HEK293 (cell line): ENCODE results near the gene IFFO2.

ENCODE experiments used
- CTCF ChIA-PET: fragments of 350-600 bp; formaldehyde crosslinking; extraction: SDS; loops from one replicate; lab custom pipeline; 2021; ENCODE audit warnings: antibody characterized with exemption; lab: Yijun Ruan, JAX
- POLR2A ChIA-PET: fragments of 300-600 bp; formaldehyde crosslinking; extraction: SDS; loops from one replicate; lab custom pipeline; 2020; ENCODE audit warnings: antibody characterized with exemption, inconsistent platforms; lab: Yijun Ruan, JAX
- H3K27ac ChIP-seq: fragments of 200-500 bp; sonication (Bioruptor generic); 2 replicates; pipeline ENCODE4 v1.5.1; 2014; ENCODE audit warnings: low read depth, low read length, control low read depth, inconsistent platforms; ENCODE audit errors: extremely low read depth
- H3K36me3 ChIP-seq, 2 experiments: fragments of 200-500 bp in 1 of 2; sonication (Bioruptor generic) in 1 of 2; 1 replicate in 1 of 2; 2 replicates in 1 of 2; pipeline ENCODE4 v1.5.1; 2014 to 2017; ENCODE audit warnings: inconsistent platforms in 2 of 2, low read length in 2 of 2; ENCODE audit not compliant: control insufficient read depth in 2 of 2, insufficient read depth in 1 of 2
- H3K4me1 ChIP-seq: fragments of 200-500 bp; sonication (Bioruptor generic); 2 replicates; pipeline ENCODE4 v1.5.1; 2014; ENCODE audit warnings: mild to moderate bottlenecking, low read length, inconsistent platforms; ENCODE audit not compliant: control insufficient read depth, insufficient read depth
- H3K4me3 ChIP-seq: 2 replicates; pipeline ENCODE4 v1.5.1; 2011; ENCODE audit warnings: low read depth, mild to moderate bottlenecking, control low read depth, low read length, moderate library complexity
- H3K9me3 ChIP-seq: fragments of 200-500 bp; sonication (Bioruptor generic); 2 replicates; pipeline ENCODE4 v1.5.1; 2014; ENCODE audit warnings: low read depth, low read length, inconsistent platforms; ENCODE audit not compliant: control insufficient read depth, insufficient read depth
- GLIS1 ChIP-seq: fragments of 450-650 bp; formaldehyde crosslinking; IDR thresholded peaks from 2 replicates; pipeline ENCODE4 v1.5.1; 2016; ENCODE audit warnings: missing biosample characterization, missing genetic modification characterization
- KLF1 ChIP-seq: fragments of 450-650 bp; formaldehyde crosslinking; IDR thresholded peaks from 2 replicates; pipeline ENCODE4 v1.5.1; 2016; ENCODE audit warnings: missing biosample characterization, missing genetic modification characterization
- KLF10 ChIP-seq: fragments of 450-650 bp; IDR thresholded peaks from 2 replicates; pipeline ENCODE4 v1.5.1; 2018; ENCODE audit warnings: missing biosample characterization, mild to moderate bottlenecking, missing genetic modification characterization
- SCRT1 ChIP-seq: fragments of 450-650 bp; formaldehyde crosslinking; IDR thresholded peaks from 2 replicates; pipeline ENCODE4 v1.5.1; 2016; ENCODE audit warnings: missing biosample characterization, missing genetic modification characterization, borderline replicate concordance
- ZBTB21 ChIP-seq: fragments of 450-650 bp; formaldehyde crosslinking; IDR thresholded peaks from 2 replicates; pipeline ENCODE4 v1.5.1; 2017; ENCODE audit warnings: missing biosample characterization, missing genetic modification characterization
- ZNF174 ChIP-seq: fragments of 450-650 bp; formaldehyde crosslinking; IDR thresholded peaks from 2 replicates; pipeline ENCODE4 v1.5.0; 2017; ENCODE audit warnings: missing biosample characterization, mild to moderate bottlenecking, missing genetic modification characterization
- ZNF184 ChIP-seq: fragments of 450-650 bp; IDR thresholded peaks from 2 replicates; pipeline ENCODE4 v1.5.1; 2018; ENCODE audit warnings: missing biosample characterization, mild to moderate bottlenecking, missing genetic modification characterization
- ZNF335 ChIP-seq: fragments of 450-650 bp; formaldehyde crosslinking; conservative IDR thresholded peaks from 2 replicates; pipeline ENCODE4 v1.5.1; 2016; ENCODE audit warnings: missing biosample characterization, missing genetic modification characterization
- ZNF354C ChIP-seq: fragments of 450-650 bp; formaldehyde crosslinking; IDR thresholded peaks from 2 replicates; pipeline ENCODE4 v1.5.1; 2016; ENCODE audit warnings: missing biosample characterization, missing genetic modification characterization, low read depth, borderline replicate concordance
- ZNF548 ChIP-seq: fragments of 450-650 bp; formaldehyde crosslinking; IDR thresholded peaks from 2 replicates; pipeline ENCODE4 v1.5.1; 2016; ENCODE audit warnings: missing biosample characterization, missing genetic modification characterization
- ZNF610 ChIP-seq: fragments of 450-650 bp; formaldehyde crosslinking; IDR thresholded peaks from 2 replicates; pipeline ENCODE4 v1.5.1; 2016; ENCODE audit warnings: missing biosample characterization, missing genetic modification characterization, borderline replicate concordance
- ZNF621 ChIP-seq: fragments of 450-650 bp; formaldehyde crosslinking; IDR thresholded peaks from 2 replicates; pipeline ENCODE4 v1.5.1; 2017; ENCODE audit warnings: missing biosample characterization, missing genetic modification characterization
- ZNF629 ChIP-seq: fragments of 450-650 bp; formaldehyde crosslinking; IDR thresholded peaks from 2 replicates; pipeline ENCODE4 v1.5.1; 2017; ENCODE audit warnings: missing biosample characterization, missing genetic modification characterization
- ZNF658 ChIP-seq: fragments of 450-650 bp; formaldehyde crosslinking; IDR thresholded peaks from 2 replicates; pipeline ENCODE4; 2016; ENCODE audit warnings: missing biosample characterization, missing genetic modification characterization
- ZNF792 ChIP-seq: fragments of 450-650 bp; formaldehyde crosslinking; IDR thresholded peaks from 2 replicates; pipeline ENCODE4 v1.5.1; 2016; ENCODE audit warnings: missing biosample characterization, missing genetic modification characterization
- ZNF837 ChIP-seq: fragments of 450-650 bp; formaldehyde crosslinking; IDR thresholded peaks from 2 replicates; pipeline ENCODE4 v1.5.1; 2016; ENCODE audit warnings: missing biosample characterization, missing genetic modification characterization
- TF ChIP-seq, protein P1 (sequence below): fragments of 450-650 bp; formaldehyde crosslinking; IDR thresholded peaks from 2 replicates; pipeline ENCODE4 v1.5.1; 2016; ENCODE audit warnings: missing biosample characterization, missing genetic modification characterization
- TF ChIP-seq, protein P2 (sequence below): fragments of 450-650 bp; formaldehyde crosslinking; IDR thresholded peaks from 2 replicates; pipeline ENCODE4 v1.5.1; 2017; ENCODE audit warnings: missing biosample characterization, missing genetic modification characterization
- TF ChIP-seq, protein P3 (sequence below): fragments of 450-650 bp; formaldehyde crosslinking; IDR thresholded peaks from 2 replicates; pipeline ENCODE4 v1.5.1; 2016; ENCODE audit warnings: missing biosample characterization, missing genetic modification characterization
- TF ChIP-seq, protein P4 (sequence below): fragments of 450-650 bp; formaldehyde crosslinking; IDR thresholded peaks from 2 replicates; pipeline ENCODE4 v1.5.1; 2016; ENCODE audit warnings: missing biosample characterization, missing genetic modification characterization
- TF ChIP-seq, protein P5 (sequence below): fragments of 450-650 bp; formaldehyde crosslinking; IDR thresholded peaks from 2 replicates; pipeline ENCODE4 v1.5.1; 2017; ENCODE audit warnings: missing biosample characterization, missing genetic modification characterization
- TF ChIP-seq, protein P6 (sequence below): fragments of 450-650 bp; formaldehyde crosslinking; IDR thresholded peaks from 2 replicates; pipeline ENCODE4 v1.5.1; 2016; ENCODE audit warnings: missing biosample characterization, missing genetic modification characterization

The IFFO2 gene

DNA sequence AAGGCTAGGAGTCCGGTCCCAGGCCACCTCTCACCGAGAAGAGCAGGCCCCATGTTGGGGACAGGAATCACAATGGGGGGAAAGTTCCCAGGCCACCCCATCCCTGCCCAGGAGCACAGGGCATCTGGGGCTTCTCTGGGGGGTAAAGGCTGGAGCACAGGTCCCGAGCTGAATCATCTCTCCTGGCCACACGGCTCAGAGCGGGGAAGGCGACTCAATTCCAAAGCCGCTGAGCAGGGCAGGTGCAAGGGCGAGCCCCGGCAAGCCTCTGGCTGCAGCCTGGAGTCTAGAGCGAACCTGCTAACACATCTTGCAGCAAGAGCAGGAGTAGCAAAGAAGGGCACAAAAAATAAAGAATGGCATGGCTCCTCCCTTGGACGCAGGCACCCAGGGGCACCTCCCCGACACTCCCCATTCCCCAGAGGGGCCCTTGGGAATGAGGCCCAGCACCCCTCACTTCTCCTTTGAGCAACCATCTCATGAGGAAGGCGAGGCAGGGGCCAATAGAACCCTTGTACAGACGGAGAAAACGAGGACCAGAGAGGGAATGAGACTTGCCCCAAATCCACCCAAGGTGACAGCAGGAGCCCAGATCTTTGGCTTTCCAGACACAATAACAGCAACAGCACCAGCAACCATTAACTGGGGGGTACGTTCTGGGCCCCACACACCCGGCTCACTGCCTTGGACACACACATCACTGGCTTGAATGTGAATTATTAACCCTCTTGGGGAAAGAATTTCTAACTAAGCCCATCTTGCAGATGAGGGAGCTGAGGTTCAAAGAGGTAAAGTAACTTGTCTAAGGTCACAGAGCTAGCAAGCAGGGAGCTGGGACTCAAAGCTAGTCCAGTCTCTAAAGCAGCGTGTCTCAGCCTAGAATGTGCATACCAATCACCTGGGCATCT, 33.4 kb downstream of the IFFO2 start:
- ChIA-PET POLR2A (interaction anchor here (1.2 to 1.5 kb wide), 4 partner anchors 9 to 33 kb away, joined by 4 to 6 read pairs (median 5); partner anchors contain the start of genes ALDH4A1 and IFFO2), CTCF (interaction anchor here (0.5 to 7.0 kb wide), 7 partner anchors 10 to 1084 kb away, joined by 3 to 68 read pairs (median 3); no protein-coding TSS in a partner anchor)
- TF ChIP-seq ZNF792 (tag by site-specific recombination) (no peak), ZNF184 (tag by site-specific recombination) (no peak), ZNF335 (tag by site-specific recombination) (peak; percentile 33; the same call in 1 of the 2 replicates)
- TF ChIP-seq, protein P1, sequence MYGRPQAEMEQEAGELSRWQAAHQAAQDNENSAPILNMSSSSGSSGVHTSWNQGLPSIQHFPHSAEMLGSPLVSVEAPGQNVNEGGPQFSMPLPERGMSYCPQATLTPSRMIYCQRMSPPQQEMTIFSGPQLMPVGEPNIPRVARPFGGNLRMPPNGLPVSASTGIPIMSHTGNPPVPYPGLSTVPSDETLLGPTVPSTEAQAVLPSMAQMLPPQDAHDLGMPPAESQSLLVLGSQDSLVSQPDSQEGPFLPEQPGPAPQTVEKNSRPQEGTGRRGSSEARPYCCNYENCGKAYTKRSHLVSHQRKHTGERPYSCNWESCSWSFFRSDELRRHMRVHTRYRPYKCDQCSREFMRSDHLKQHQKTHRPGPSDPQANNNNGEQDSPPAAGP (tag by site-specific recombination): 0 out of 2 replicates have a peak, but pooled peaks have one; percentile 9
- Histone ChIP-seq H3K27ac (peak overlapping the region; percentile 45; the same call in 1 of the 2 replicates), H3K9me3 (no peaks in the 10 kb centered on the region), H3K4me1 (peaks cover 9% of the 10 kb centered on the region), H3K4me3 (no peak overlapping the region), H3K36me3 (peaks cover 0 to 18% of the 10 kb centered on the region in 2 experiments; a peak in 1 of 3 replicates)

DNA sequence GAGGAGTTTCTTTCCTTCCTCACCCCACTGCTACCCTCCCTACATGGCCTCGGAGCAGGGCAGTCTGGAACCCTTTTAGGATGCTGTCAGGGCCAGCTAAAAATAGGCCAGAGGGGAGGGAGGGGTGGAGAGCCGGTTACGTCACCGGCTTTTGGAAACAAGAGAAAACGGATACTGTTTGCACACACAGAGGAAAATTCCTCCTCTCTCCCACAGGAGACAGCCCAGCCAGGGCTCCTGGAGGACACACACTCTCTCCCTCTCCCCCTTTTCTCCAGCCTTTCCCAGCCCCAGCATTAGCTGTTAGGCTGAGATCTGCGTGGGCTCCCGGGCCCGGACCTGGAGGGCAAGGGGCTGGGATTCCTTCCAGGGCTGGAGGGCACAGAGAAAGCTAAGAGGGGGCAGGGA, 34.2 kb downstream of the IFFO2 start:
- ChIA-PET POLR2A (interaction anchor here (0.5 to 1.5 kb wide), 5 partner anchors 20 to 644 kb away, joined by 3 to 6 read pairs (median 4); partner anchors contain the start of genes ALDH4A1 and IFFO2), CTCF (interaction anchor here (0.6 to 7.0 kb wide), 9 partner anchors 10 to 326 kb away, joined by 3 to 68 read pairs (median 3); no protein-coding TSS in a partner anchor)
- Histone ChIP-seq H3K4me1 (peaks cover 9% of the 10 kb centered on the region), H3K9me3 (no peaks in the 10 kb centered on the region), H3K36me3 (peaks cover 0 to 26% of the 10 kb centered on the region in 2 experiments; a peak in 1 of 3 replicates), H3K27ac (peak overlapping the region; percentile 45), H3K4me3 (no peak overlapping the region)
- no peak for TF ChIP-seq ZNF174 (tag by site-specific recombination)
- peak; percentile 59 for TF ChIP-seq ZBTB21 (tag by site-specific recombination)
- peak; percentile 87 for TF ChIP-seq ZNF629 (tag by site-specific recombination)
- peak; percentile 43; the same call in 1 of the 2 replicates for TF ChIP-seq KLF1 (tag by site-specific recombination)
- TF ChIP-seq ZNF658 (tag by site-specific recombination): no peak
- no peak for TF ChIP-seq SCRT1 (tag by site-specific recombination)
- TF ChIP-seq ZNF548 (tag by site-specific recombination): no peak
- TF ChIP-seq, protein P2, sequence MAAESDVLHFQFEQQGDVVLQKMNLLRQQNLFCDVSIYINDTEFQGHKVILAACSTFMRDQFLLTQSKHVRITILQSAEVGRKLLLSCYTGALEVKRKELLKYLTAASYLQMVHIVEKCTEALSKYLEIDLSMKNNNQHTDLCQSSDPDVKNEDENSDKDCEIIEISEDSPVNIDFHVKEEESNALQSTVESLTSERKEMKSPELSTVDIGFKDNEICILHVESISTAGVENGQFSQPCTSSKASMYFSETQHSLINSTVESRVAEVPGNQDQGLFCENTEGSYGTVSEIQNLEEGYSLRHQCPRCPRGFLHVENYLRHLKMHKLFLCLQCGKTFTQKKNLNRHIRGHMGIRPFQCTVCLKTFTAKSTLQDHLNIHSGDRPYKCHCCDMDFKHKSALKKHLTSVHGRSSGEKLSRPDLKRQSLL (tag by site-specific recombination): no peak
- no peak for TF ChIP-seq ZNF354C
- TF ChIP-seq, protein P3, sequence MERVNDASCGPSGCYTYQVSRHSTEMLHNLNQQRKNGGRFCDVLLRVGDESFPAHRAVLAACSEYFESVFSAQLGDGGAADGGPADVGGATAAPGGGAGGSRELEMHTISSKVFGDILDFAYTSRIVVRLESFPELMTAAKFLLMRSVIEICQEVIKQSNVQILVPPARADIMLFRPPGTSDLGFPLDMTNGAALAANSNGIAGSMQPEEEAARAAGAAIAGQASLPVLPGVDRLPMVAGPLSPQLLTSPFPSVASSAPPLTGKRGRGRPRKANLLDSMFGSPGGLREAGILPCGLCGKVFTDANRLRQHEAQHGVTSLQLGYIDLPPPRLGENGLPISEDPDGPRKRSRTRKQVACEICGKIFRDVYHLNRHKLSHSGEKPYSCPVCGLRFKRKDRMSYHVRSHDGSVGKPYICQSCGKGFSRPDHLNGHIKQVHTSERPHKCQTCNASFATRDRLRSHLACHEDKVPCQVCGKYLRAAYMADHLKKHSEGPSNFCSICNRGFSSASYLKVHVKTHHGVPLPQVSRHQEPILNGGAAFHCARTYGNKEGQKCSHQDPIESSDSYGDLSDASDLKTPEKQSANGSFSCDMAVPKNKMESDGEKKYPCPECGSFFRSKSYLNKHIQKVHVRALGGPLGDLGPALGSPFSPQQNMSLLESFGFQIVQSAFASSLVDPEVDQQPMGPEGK (tag by site-specific recombination): peak; percentile 46; the same call in 1 of the 2 replicates
- TF ChIP-seq ZNF621 (tag by site-specific recombination): no peak
- 0 out of 2 replicates have a peak, but pooled peaks have one; percentile 19 for TF ChIP-seq GLIS1 (tag by site-specific recombination)
- TF ChIP-seq ZNF610 (tag by site-specific recombination): no peak
- TF ChIP-seq KLF10 (tag by site-specific recombination): no peak
- TF ChIP-seq ZNF837: no peak
- TF ChIP-seq, protein P4, sequence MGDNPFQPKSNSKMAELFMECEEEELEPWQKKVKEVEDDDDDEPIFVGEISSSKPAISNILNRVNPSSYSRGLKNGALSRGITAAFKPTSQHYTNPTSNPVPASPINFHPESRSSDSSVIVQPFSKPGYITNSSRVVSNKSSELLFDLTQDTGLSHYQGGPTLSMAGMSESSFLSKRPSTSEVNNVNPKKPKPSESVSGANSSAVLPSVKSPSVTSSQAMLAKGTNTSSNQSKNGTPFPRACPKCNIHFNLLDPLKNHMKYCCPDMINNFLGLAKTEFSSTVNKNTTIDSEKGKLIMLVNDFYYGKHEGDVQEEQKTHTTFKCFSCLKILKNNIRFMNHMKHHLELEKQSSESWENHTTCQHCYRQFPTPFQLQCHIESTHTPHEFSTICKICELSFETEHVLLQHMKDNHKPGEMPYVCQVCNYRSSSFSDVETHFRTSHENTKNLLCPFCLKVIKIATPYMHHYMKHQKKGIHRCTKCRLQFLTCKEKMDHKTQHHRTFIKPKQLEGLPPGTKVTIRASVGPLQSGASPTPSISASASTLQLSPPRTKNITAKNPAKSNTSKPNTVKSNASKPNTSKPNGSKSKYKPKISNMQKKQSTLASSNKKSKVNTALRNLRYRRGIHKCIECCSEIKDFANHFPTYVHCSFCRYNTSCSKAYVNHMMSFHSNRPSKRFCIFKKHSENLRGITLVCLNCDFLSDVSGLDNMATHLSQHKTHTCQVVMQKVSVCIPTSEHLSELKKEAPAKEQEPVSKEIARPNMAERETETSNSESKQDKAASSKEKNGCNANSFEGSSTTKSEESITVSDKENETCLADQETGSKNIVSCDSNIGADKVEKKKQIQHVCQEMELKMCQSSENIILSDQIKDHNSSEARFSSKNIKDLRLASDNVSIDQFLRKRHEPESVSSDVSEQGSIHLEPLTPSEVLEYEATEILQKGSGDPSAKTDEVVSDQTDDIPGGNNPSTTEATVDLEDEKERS (tag by site-specific recombination): no peak
- TF ChIP-seq, protein P5, sequence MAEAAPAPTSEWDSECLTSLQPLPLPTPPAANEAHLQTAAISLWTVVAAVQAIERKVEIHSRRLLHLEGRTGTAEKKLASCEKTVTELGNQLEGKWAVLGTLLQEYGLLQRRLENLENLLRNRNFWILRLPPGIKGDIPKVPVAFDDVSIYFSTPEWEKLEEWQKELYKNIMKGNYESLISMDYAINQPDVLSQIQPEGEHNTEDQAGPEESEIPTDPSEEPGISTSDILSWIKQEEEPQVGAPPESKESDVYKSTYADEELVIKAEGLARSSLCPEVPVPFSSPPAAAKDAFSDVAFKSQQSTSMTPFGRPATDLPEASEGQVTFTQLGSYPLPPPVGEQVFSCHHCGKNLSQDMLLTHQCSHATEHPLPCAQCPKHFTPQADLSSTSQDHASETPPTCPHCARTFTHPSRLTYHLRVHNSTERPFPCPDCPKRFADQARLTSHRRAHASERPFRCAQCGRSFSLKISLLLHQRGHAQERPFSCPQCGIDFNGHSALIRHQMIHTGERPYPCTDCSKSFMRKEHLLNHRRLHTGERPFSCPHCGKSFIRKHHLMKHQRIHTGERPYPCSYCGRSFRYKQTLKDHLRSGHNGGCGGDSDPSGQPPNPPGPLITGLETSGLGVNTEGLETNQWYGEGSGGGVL (tag by site-specific recombination): peak; percentile 77
- TF ChIP-seq, protein P6, sequence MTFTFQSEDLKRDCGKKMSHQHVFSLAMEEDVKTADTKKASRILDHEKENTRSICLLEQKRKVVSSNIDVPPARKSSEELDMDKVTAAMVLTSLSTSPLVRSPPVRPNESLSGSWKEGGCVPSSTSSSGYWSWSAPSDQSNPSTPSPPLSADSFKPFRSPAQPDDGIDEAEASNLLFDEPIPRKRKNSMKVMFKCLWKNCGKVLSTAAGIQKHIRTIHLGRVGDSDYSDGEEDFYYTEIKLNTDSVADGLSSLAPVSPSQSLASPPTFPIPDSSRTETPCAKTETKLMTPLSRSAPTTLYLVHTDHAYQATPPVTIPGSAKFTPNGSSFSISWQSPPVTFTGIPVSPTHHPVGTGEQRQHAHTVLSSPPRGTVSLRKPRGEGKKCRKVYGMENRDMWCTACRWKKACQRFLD (tag by site-specific recombination): no peak
